SJCRH30 (cell line): ENCODE results near the gene GMDS. TPM values are rescaled to one million over a fixed set of nuclear protein-coding genes. Genes with fewer than 3 reads are reported as not detected.

Experiments
- DNase-seq, 2 experiments: peaks; one replicate each; pipeline ENCODE4 v3.0.0-alpha.2; 2015 to 2020
- H3K27ac ChIP-seq: fragments of 250-450 bp; sonication (Bioruptor Pico); 2 replicates; pipeline ENCODE4 v1.5.1; 2020; ENCODE audit warnings: mild to moderate bottlenecking, moderate library complexity
- H3K27me3 ChIP-seq: fragments of 250-450 bp; sonication (Bioruptor Pico); 2 replicates; pipeline ENCODE4 v1.5.1; 2020; ENCODE audit warnings: mild to moderate bottlenecking, moderate library complexity
- H3K36me3 ChIP-seq: fragments of 250-450 bp; sonication (Bioruptor Pico); 2 replicates; pipeline ENCODE4 v1.5.1; 2020; ENCODE audit warnings: mild to moderate bottlenecking, moderate library complexity
- H3K4me1 ChIP-seq: fragments of 250-450 bp; sonication (Bioruptor Pico); 2 replicates; pipeline ENCODE4 v1.5.1; 2020; ENCODE audit warnings: mild to moderate bottlenecking, moderate library complexity
- H3K4me3 ChIP-seq: fragments of 250-450 bp; sonication (Bioruptor Pico); 2 replicates; pipeline ENCODE4 v1.5.1; 2020; ENCODE audit warnings: mild to moderate bottlenecking, moderate library complexity
- H3K9me3 ChIP-seq: fragments of 250-450 bp; sonication (Bioruptor Pico); replicated peaks from 2 replicates; pipeline ENCODE4 v1.5.1; 2020; ENCODE audit warnings: mild to moderate bottlenecking, moderate library complexity
- total RNA-seq: library from RNA; depleted of rRNA; stranded (reverse); fragments of >200 nt; shearing (Covaris generic); gene quantifications from 2 replicates; pipeline ENCODE4 v1.2.3, GENCODE V29; 2014

The GMDS gene
- total RNA-seq, 1 experiment from 2014 or later: 7.9 TPM

DNA sequence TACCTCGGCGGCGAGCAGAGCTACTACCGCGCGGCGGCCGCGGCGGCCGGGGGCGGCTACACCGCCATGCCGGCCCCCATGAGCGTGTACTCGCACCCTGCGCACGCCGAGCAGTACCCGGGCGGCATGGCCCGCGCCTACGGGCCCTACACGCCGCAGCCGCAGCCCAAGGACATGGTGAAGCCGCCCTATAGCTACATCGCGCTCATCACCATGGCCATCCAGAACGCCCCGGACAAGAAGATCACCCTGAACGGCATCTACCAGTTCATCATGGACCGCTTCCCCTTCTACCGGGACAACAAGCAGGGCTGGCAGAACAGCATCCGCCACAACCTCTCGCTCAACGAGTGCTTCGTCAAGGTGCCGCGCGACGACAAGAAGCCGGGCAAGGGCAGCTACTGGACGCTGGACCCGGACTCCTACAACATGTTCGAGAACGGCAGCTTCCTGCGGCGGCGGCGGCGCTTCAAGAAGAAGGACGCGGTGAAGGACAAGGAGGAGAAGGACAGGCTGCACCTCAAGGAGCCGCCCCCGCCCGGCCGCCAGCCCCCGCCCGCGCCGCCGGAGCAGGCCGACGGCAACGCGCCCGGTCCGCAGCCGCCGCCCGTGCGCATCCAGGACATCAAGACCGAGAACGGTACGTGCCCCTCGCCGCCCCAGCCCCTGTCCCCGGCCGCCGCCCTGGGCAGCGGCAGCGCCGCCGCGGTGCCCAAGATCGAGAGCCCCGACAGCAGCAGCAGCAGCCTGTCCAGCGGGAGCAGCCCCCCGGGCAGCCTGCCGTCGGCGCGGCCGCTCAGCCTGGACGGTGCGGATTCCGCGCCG, 634.7 kb downstream of the GMDS start:
- Histone ChIP-seq H3K9me3 (no peaks in the 10 kb centered on the region), H3K27me3 (no peaks in the 10 kb centered on the region), H3K27ac (peak overlapping the region; percentile 53; the same call in 1 of the 2 replicates), H3K4me3 (peak overlapping the region; percentile 84), H3K36me3 (no peaks in the 10 kb centered on the region), H3K4me1 (no peaks in the 10 kb centered on the region)
- peak; percentile 31 to 42 for DNase-seq

DNA sequence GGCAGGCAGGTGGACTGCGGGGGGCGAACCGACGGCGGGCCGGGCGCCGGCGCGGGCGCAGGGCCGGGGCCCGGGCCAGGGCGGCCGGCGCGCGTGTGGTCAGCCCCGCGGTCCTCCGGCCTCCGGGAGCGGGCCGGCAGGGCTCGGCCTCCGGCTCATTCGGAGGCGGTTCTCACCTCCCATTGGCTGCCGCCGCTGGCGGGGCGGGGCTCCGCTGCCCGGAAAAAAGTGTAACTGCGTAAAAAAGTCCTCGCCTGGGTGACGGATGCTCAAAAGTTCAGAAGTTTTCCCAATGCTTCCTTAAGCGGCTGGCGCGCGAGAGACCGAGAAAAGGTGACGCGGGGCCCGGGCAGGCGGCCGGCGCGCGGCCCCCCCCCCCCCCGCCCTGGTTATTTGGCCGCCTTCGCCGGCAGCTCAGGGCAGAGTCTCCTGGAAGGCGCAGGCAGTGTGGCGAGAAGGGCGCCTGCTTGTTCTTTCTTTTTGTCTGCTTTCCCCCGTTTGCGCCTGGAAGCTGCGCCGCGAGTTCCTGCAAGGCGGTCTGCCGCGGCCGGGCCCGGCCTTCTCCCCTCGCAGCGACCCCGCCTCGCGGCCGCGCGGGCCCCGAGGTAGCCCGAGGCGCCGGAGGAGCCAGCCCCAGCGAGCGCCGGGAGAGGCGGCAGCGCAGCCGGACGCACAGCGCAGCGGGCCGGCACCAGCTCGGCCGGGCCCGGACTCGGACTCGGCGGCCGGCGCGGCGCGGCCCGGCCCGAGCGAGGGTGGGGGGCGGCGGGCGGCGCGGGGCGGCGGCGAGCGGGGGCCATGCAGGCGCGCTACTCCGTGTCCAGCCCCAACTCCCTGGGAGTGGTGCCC, 635.5 kb downstream of the GMDS start, which contains the start of gene FOXC1:
Gene FOXC1 (plus strand): TSS at position 268 of the 849 bp plus-strand sequence. CDS start 531 bp downstream, at position 799.
- Histone ChIP-seq H3K27me3 (no peaks in the 10 kb centered on the region), H3K27ac (peak within 1 kb of the TSS; percentile 53; the same call in 1 of the 2 replicates), H3K4me3 (peak within 1 kb of the TSS; percentile 84), H3K9me3 (no peaks in the 10 kb centered on the region), H3K4me1 (no peaks in the 10 kb centered on the region), H3K36me3 (no peaks in the 10 kb centered on the region)
- peak; percentile 78 to 81 for DNase-seq

DNA sequence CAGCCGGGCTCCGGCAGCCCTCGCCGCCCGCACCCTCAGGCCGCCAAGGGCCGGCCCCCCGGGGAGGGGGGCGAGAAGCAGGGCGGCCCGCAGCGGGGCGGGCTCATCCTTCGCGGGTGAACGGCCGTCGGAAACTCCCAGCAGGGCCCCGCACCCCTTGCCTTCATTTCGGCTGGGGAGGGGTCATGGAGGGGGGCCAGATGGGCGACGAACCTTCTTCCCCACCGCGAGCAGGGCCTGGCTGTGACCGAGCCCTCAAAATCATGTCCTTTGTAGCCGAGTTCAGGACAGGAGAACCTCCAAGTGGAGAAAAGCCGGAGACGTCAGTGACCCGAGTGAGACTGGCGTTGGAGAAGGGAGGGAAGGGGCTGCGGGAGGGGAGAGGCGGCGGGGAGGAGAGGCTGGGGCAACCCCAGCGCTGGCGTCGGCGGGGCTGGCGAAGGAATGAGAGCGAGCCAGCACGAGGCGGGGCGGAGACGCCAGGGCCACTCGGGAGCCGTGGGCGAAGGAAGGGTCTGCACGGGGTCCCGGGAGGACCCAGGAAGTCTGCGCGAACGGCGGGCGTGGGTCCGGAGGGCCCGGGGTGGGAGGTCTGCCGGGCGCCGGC, 636.3 kb downstream of the GMDS start:
- Histone ChIP-seq H3K9me3 (no peaks in the 10 kb centered on the region), H3K27me3 (no peaks in the 10 kb centered on the region), H3K27ac (peak overlapping the region; percentile 53; the same call in 1 of the 2 replicates), H3K4me1 (no peaks in the 10 kb centered on the region), H3K36me3 (no peaks in the 10 kb centered on the region), H3K4me3 (peak overlapping the region; percentile 84)
- DNase-seq: peak; percentile 32 to 42

DNA sequence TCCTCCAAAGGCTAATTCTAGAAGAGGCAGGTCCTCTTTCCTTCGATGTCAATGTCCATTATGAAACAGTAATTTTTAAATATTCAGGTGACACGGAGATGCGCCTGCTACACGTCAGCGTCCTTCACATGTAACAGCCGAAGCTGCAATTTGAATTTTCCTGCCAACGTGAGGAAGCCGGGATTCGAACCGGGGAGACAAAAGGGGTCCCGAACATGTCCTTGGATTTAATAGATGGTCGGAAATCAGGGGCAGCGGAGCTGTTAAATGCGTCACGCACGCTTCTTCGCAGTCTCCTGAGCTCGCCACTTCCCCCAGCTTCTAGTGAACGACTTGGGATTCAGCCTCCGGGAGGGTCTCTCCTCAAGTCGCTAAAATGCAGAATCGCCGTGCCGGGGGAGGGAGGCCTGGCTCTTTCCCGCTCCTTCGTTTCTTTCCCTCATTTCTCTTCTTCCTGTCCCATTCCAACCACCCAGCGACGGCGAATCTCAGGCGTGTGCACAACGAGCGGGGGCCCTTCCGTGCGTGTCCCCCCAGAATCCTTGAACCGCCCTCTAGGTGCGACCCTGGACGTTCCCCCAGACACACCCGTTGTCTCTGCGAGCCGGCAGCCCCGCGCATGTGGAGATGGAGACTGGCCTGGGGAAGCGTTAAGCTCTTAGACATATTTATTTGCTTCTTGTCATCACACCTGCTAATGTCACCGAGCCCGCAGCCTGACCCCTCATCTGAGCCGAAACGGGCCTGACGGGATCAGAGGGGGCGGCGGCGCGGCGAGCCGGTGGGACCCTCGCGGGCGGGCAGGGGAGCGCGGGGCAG, 637.0 kb downstream of the GMDS start:
- Histone ChIP-seq H3K36me3 (no peaks in the 10 kb centered on the region), H3K4me3 (peak overlapping the region; percentile 84), H3K4me1 (no peaks in the 10 kb centered on the region), H3K27me3 (no peaks in the 10 kb centered on the region), H3K9me3 (no peaks in the 10 kb centered on the region), H3K27ac (no peak overlapping the region)
- DNase-seq: no peak

DNA sequence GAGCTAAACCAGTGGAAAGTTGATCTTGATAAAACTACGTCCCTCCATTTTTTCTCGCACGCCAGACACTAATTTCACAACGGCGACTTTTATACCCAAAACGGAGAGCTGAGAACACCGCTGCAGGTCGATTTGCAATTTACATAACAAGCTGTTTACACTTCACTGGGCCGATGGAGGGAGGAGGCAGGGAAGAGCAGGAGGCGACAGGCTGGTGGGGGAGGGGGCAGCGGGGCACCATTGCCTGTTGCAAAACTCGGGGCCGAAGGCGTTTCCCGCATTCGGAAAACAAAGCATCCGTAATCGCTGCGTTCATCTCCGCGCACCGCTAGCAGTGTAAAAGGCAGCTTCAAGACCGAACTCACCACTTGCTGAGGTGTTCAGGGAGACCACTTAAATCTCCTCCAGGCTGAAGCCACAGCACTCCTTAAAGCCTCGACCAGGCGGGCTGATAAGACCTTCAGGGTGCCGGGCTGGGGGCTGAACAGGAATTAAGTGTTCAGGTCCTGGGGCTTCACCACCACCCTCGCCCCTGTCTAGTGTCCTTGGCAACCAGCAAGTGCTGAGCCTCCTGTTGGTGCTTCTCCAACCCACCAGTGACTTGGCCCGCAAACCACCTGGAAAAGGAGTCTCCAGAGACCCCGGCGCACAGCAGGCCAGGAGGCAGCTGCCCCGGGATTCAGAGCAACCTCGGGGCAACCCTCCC, 637.7 kb downstream of the GMDS start:
- DNase-seq: no peak
- no peaks in the 10 kb centered on the region for H3K27me3 ChIP-seq

DNA sequence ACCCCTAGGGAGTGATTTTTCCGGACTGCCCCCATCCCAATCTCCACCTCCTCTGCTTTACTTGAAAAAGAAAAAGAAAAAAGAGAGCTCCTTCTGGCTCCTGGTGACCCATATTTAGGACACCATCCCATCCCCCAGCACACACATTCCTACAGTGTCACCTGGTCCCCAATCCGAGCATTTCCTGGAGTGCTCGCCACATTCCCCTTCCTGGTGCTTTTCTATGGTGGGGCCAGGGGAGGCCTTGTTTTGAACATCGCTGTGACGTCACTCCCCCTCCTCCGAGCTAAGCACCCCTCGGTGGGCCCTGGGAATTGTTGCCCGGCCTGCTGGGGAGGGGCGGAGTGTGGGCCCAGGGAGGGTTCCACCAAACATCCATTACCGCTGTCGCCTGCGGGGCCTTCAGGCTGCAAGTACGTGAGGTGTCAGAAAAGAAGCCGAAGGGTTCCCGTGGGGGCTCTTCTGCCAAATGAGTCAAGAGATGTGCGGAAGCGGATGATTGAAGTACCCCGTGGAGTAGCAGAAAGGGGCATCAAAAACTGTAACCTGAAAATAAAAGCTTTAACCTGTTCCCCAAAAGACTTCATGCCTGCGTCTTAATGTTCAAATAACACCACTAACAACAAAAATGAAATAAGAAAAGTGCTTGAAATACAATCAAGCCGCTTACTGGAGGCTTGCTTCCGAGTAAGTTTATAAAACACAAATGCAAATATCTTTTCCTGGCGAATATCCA, 638.5 kb downstream of the GMDS start:
- Histone ChIP-seq H3K4me3 (no peak overlapping the region), H3K36me3 (no peaks in the 10 kb centered on the region), H3K27ac (no peak overlapping the region), H3K27me3 (no peaks in the 10 kb centered on the region), H3K9me3 (no peaks in the 10 kb centered on the region), H3K4me1 (no peaks in the 10 kb centered on the region)
- DNase-seq: no peak

More for the DNA sequence above, 637.7 kb downstream of the GMDS start:
- no peak overlapping the region for H3K4me3 ChIP-seq
- no peaks in the 10 kb centered on the region for H3K4me1 ChIP-seq
- H3K27ac ChIP-seq: no peak overlapping the region
- no peaks in the 10 kb centered on the region for H3K9me3 ChIP-seq
- H3K36me3 ChIP-seq: no peaks in the 10 kb centered on the region

DNA sequence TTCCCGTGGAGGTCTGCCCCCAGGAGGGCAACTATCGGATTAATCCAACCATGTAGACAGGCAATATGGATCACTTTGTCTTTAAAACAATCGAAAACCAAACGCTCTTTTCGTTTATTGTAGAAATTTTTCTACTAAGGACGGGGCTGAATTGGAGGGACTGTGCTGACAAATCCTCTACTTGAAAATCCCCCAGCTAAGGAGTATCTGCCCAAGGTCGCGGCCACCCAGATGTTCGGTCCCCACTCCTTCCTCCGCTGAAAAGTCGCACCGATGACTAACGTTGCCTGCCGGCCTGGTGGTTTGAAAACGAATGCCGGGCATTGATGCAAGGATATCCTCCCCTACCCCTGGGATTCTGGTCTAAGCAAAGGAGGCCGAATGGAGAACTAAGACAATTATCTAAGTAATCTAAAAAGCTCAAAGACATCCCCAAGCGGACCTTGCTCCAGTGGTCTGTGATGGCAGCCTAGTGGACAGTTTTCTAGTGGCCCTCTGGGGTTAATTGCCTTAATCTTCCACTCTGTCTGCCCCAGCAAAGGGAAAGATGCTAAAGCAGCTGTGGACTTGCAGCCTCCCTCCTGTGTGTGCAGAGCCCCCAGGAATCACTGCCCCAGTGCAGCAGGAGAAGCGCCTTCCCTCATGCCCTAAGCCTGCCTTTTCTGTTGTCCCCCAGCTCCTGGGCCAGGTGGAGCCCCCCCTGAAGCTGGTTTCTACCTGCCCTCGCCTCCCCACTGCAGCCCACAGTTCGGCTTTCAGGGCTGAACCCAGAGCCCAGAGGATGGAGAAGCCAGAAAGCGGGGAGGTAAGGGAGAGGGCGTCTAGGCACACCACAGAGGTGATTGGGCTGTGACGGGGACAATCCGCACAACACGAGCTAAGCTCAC, 639.3 kb downstream of the GMDS start:
- Histone ChIP-seq H3K27me3 (no peaks in the 10 kb centered on the region), H3K9me3 (no peaks in the 10 kb centered on the region), H3K4me3 (no peak overlapping the region), H3K27ac (no peak overlapping the region), H3K36me3 (no peaks in the 10 kb centered on the region), H3K4me1 (no peaks in the 10 kb centered on the region)
- no peak for DNase-seq

DNA sequence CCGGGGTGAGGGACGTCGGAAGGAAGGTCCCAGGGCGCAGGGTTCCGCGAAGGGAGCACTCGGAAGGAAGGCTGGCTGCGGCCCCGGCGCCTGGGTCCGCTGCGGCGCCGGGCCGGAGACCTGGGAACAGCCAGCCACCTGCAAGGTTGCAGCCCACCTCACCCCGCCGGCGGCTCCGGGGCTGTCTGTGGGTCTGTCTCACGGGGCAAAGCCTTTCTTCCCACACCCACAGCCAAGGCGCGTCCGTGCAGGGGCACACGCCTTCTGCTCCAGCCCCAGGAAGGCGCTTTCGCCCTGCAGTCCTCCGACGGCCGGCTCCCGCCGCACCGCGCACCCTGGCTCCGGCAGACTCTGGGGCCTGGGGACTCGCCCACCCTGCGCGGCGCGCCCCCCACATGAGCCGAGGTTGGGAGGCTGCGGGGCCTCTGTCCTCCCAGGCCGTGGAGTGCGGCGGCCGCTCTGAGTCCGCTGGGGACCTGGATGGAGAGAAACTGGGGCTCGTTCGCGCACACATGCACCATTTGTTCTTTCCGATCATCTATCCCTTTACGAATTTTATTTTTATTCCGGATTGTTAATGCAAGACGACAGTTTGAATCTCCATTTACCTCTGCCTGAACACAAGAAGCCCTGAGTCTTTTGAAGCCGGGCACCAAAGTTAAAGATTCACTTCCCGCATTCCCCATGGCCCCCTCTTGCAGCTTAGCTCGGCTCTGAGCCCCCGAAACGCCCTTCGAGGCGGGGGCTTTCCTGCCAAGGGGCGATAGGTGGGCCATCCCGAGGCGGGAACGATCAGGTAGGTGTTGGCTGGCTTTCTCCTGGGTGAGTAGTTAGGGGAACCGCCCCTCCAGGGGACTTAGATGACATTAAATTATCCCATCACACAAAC, 640.2 kb downstream of the GMDS start:
- no peaks in the 10 kb centered on the region for H3K4me1 ChIP-seq
- no peaks in the 10 kb centered on the region for H3K9me3 ChIP-seq
- no peak overlapping the region for H3K4me3 ChIP-seq
- no peaks in the 10 kb centered on the region for H3K27me3 ChIP-seq
- DNase-seq: no peak
- no peaks in the 10 kb centered on the region for H3K36me3 ChIP-seq
- no peak overlapping the region for H3K27ac ChIP-seq

DNA sequence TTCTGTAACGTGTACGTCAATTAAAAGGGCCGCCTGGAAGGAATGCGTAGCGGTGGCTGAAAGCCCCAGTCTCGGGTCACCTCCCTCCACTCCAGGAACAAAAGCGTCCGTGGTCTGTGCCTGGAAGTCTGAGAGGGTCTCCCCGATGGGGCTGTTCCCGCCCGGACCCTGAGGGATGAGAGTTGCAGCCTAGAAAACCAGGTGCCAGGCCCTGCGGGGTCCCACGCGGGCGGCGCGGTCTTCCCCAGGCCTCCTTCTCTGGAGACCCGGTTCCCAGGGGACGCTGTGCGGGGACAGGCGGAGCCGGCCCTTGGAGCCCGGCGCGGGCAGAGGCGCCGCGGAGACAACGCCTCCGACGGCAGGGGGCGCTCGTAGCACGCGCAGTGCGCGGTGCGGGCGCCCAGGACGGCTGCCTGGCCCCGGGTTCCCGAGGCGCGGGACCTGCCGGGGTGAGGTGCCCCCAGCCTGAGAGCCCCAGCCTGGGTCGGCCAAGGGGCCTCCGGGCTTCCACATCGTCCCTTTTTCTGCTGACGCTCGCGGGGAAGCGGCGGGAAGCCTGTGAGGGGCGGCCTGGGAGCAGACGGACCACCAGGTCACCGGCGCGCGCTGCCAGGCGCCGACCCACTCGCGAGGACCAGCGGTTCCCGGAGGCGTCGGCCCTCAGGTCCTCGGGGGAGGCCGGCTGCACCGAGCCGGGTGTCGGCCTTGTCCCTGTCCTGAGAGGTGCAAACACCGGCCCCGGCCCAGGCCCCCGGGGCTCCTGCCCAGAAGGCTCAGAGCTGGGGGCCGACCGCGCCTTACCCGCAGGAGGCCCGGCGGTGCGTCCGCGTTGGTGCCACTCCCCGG, 641.0 kb downstream of the GMDS start:
- DNase-seq: peak; percentile 33 to 58
- H3K4me3 ChIP-seq: peak overlapping the region; percentile 43
- no peak overlapping the region; the same call in 1 of the 2 replicates for H3K27ac ChIP-seq
- no peaks in the 10 kb centered on the region for H3K27me3 ChIP-seq
- H3K9me3 ChIP-seq: no peaks in the 10 kb centered on the region
- H3K36me3 ChIP-seq: no peaks in the 10 kb centered on the region
- H3K4me1 ChIP-seq: no peaks in the 10 kb centered on the region

DNA sequence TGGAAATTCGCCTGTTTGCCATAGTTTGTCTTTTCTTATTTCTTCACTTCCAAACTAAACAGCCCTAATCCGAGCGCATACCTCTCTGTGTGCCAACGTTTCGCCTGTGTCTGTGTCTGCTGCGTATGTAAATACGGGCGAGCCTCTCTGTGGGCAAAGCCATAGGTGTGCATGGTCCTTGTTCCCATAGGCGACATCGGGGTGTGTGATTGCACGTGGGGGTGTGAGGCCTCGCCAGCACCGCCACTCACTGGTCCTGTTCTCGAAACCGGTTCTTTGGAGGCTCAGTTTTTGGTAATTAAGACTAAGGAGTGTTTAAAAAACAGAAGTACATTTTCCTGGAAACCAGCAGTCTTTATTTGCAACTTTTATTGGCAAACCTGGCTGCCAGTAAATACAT, 641.7 kb downstream of the GMDS start:
- H3K4me3 ChIP-seq: no peak overlapping the region
- H3K9me3 ChIP-seq: no peaks in the 10 kb centered on the region
- DNase-seq: no peak
- H3K4me1 ChIP-seq: no peaks in the 10 kb centered on the region
- H3K36me3 ChIP-seq: no peaks in the 10 kb centered on the region
- no peaks in the 10 kb centered on the region for H3K27me3 ChIP-seq
- no peak overlapping the region for H3K27ac ChIP-seq
